ENCODE data around the gene SLC26A2.

Gene SLC26A2

GRCh38 chr5:150013931-150014330, 53.4 kb downstream of the SLC26A2 start:
- H3K4me3 ChIP-seq (ENCODE audit: low read depth, low read length), result no peak overlapping the region
- no peak for TF ChIP-seq CTCF (IDR thresholded peaks at IDR 0.05; ENCODE audit: low read depth, low read length)

GRCh38 chr5:150014456-150014855, 53.9 kb downstream of the SLC26A2 start:
- no peak for TF ChIP-seq CTCF (IDR thresholded peaks at IDR 0.05; ENCODE audit: low read depth, low read length)

GRCh38 chr5:150015415-150015814, 54.9 kb downstream of the SLC26A2 start:
- H3K4me3 ChIP-seq (ENCODE audit: low read depth, low read length), result no peak overlapping the region
- TF ChIP-seq CTCF (IDR thresholded peaks at IDR 0.05; ENCODE audit: low read depth, low read length), result no peak

More at GRCh38 chr5:150014456-150014855, 53.9 kb downstream of the SLC26A2 start:
- H3K4me3 ChIP-seq (ENCODE audit: low read depth, low read length), result no peak overlapping the region

GRCh38 chr5:150016537-150016936, 56.0 kb downstream of the SLC26A2 start:
- no peak for TF ChIP-seq CTCF (IDR thresholded peaks at IDR 0.05; ENCODE audit: low read depth, low read length)
- no peak overlapping the region for H3K4me3 ChIP-seq (ENCODE audit: low read depth, low read length)

GRCh38 chr5:150017226-150018005, 56.9 kb downstream of the SLC26A2 start:
- no peak for TF ChIP-seq CTCF (IDR thresholded peaks at IDR 0.05; ENCODE audit: low read depth, low read length)
- no peak overlapping the region for H3K4me3 ChIP-seq (ENCODE audit: low read depth, low read length)

GRCh38 chr5:150020249-150020648, 59.7 kb downstream of the SLC26A2 start:
- no peak overlapping the region for H3K4me3 ChIP-seq (ENCODE audit: low read depth, low read length)

More at GRCh38 chr5:150020249-150020648, 59.7 kb downstream of the SLC26A2 start:
- no peak for TF ChIP-seq CTCF (IDR thresholded peaks at IDR 0.05; ENCODE audit: low read depth, low read length)

Data from WI38 (cell line).